ENCODE data around the gene UBE3D. TPM values are rescaled to one million over a fixed set of nuclear protein-coding genes. Genes with fewer than 3 reads are reported as not detected.
"Not testable (repeated sequence)": the region's sequence is repeated elsewhere in the genome, so short reads cannot be mapped to it uniquely, and the experiment has no call there.

UBE3D gene
- polyA plus RNA-seq, 2 of the 4 experiments (the other 2 are of a cell fraction), result 4.4 to 6.2 TPM

- no peak overlapping the region for H3K27ac ChIP-seq
- TF ChIP-seq HOXB13 (CRISPR knock-in tag; IDR thresholded peaks at IDR 0.05; ENCODE audit: low read depth) (no peak), BHLHE40 (IDR thresholded peaks at IDR 0.05; ENCODE audit: low read depth, low read length) (no peak), TP53 (CRISPR knock-in tag; IDR thresholded peaks at IDR 0.05) (no peak), RFX5 (IDR thresholded peaks at IDR 0.05) (no peak), MAFK (IDR thresholded peaks at IDR 0.05; ENCODE audit: partially characterized antibody) (no peak), ELK1 (IDR thresholded peaks at IDR 0.05; ENCODE audit: low read depth, low read length) (no peak)
- H3K4me3 ChIP-seq, result no peak overlapping the region
- DNase-seq (ENCODE audit: low read depth in 1 of 2, low spot score in 1 of 2), result no peak
- no peaks in the 10 kb centered on the region for H3K4me1 ChIP-seq
- no peak for ATAC-seq
- no peak for FAIRE-seq
- ChIA-PET CTCF (no interaction called here), POLR2A (no interaction called here)
- no peak overlapping the region for H3K4me2 ChIP-seq
- 96% methylated on average over 9 of the region's 9 CpGs for whole genome bisulfite sequencing (ENCODE audit: missing lambda C conversion rate)
- no peaks in the 10 kb centered on the region for H3K9me3 ChIP-seq
Observed at GRCh38 chr6:82893889-82894652, 171.6 kb downstream of the UBE3D start.

GRCh38 chr6:82891503-82891902 is 174.1 kb downstream of the UBE3D start:
- H3K4me2 ChIP-seq; H3K9me3 ChIP-seq; H3K4me1 ChIP-seq; DNase-seq (ENCODE audit: low read depth in 1 of 2, low spot score in 1 of 2); H3K4me3 ChIP-seq; POLR2A ChIA-PET; ATAC-seq; H3K27ac ChIP-seq; FAIRE-seq: not testable (repeated sequence)
- CTCF ChIA-PET, result interaction anchor here (1.3 kb wide), 1 partner anchor 10 kb away, joined by 3 read pairs; no protein-coding TSS in a partner anchor
- 67% methylated on average over 3 of the region's 3 CpGs for WGBS (ENCODE audit: missing lambda C conversion rate)

- no peak overlapping the region for H3K4me3 ChIP-seq
- H3K9me3 ChIP-seq, result no peaks in the 10 kb centered on the region
- ChIA-PET POLR2A (no interaction called here), CTCF (interaction anchor here (1.3 kb wide), 1 partner anchor 9 kb away, joined by 3 read pairs; no protein-coding TSS in a partner anchor)
- FAIRE-seq (no peak), DNase-seq (ENCODE audit: low read depth in 1 of 2, low spot score in 1 of 2) (no peak), ATAC-seq (no peak)
- H3K4me2 ChIP-seq, result no peak overlapping the region
- no peak for TF ChIP-seq HOXB5 (CRISPR knock-in tag; IDR thresholded peaks at IDR 0.05)
- no peak for TF ChIP-seq PBX3 (IDR thresholded peaks at IDR 0.05)
- TF ChIP-seq POLR2A (IDR thresholded peaks at IDR 0.05; ENCODE audit: low read length), result no peak
- no peak for TF ChIP-seq TP53 (CRISPR knock-in tag; IDR thresholded peaks at IDR 0.05)
- no peak for TF ChIP-seq JUNB (IDR thresholded peaks at IDR 0.05)
- TF ChIP-seq MYC (IDR thresholded peaks at IDR 0.05; ENCODE audit: borderline replicate concordance, low read length), result no peak
- TF ChIP-seq CHD4 (IDR thresholded peaks at IDR 0.05; ENCODE audit: borderline replicate concordance), result no peak
- TF ChIP-seq ZC3H11A (IDR thresholded peaks at IDR 0.05), result no peak
- TF ChIP-seq EHMT2 (IDR thresholded peaks at IDR 0.05; ENCODE audit: low read depth), result no peak
- no peak for TF ChIP-seq ZSCAN20 (CRISPR knock-in tag; IDR thresholded peaks at IDR 0.05)
- no peak for TF ChIP-seq NFE2L2 (conservative IDR thresholded peaks at IDR 0.05; ENCODE audit: low read length)
- TF ChIP-seq NR3C1 (IDR thresholded peaks at IDR 0.05), result no peak
- no peak for TF ChIP-seq HEYL (CRISPR knock-in tag; IDR thresholded peaks at IDR 0.05)
- TF ChIP-seq MAFK (IDR thresholded peaks at IDR 0.05; ENCODE audit: partially characterized antibody), result no peak
- no peaks in the 10 kb centered on the region for H3K4me1 ChIP-seq
- no peak overlapping the region for H3K27ac ChIP-seq
Observed at GRCh38 chr6:82891076-82891475, 174.6 kb downstream of the UBE3D start.

DNA sequence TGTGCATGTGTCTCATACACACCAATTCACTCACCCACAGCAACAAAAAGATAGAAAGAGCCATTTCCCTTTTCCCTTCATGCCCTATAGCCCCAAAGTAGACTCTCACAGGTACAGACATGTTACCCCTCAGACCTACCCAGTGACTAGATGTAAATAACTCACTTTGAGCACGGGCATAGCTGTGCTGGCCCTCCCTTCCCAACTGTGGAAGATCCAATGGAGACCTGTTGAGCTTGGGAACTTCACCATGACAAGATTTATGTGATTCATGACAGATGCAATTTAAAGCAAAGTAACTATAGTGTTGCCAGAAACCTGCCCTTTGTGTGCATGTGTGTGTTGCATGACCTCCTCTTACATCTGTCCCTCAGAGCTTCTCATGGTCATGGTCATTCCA is 175.4 kb downstream of the UBE3D start:
- no peak for ATAC-seq
- POLR2A ChIA-PET, result no interaction called here

More for the DNA sequence above, 175.4 kb downstream of the UBE3D start:
- H3K4me1 ChIP-seq, result no peaks in the 10 kb centered on the region
- H3K27ac ChIP-seq, result no peak overlapping the region
- CTCF ChIA-PET, result interaction anchor here (0.6 kb wide), 1 partner anchor 482 kb away, joined by 3 read pairs; no protein-coding TSS in a partner anchor
- H3K4me2 ChIP-seq, result no peak overlapping the region
- DNase-seq (ENCODE audit: low read depth in 1 of 2, low spot score in 1 of 2) (no peak), FAIRE-seq (no peak)
- WGBS (ENCODE audit: missing lambda C conversion rate), result 60% methylated on average over 1 of the region's 1 CpG
- no peak overlapping the region for H3K4me3 ChIP-seq
- TF ChIP-seq ZNF302 (CRISPR knock-in tag; IDR thresholded peaks at IDR 0.05), result no peak
- TF ChIP-seq HOXB13 (CRISPR knock-in tag; IDR thresholded peaks at IDR 0.05; ENCODE audit: low read depth), result no peak
- TF ChIP-seq RARB (CRISPR knock-in tag; IDR thresholded peaks at IDR 0.05), result no peak
- TF ChIP-seq HMGXB4 (CRISPR knock-in tag; IDR thresholded peaks at IDR 0.05; ENCODE audit: borderline replicate concordance), result no peak
- TF ChIP-seq JUN (IDR thresholded peaks at IDR 0.05), result no peak
- TF ChIP-seq FOSB (CRISPR knock-in tag; IDR thresholded peaks at IDR 0.05), result no peak
- no peak for TF ChIP-seq ELK1 (IDR thresholded peaks at IDR 0.05; ENCODE audit: low read depth, low read length)
- TF ChIP-seq POLR2A (IDR thresholded peaks at IDR 0.05; ENCODE audit: low read length), result no peak
- no peak for TF ChIP-seq ZC3H11A (IDR thresholded peaks at IDR 0.05)
- TF ChIP-seq HOXA7 (CRISPR knock-in tag; IDR thresholded peaks at IDR 0.05), result no peak
- H3K9me3 ChIP-seq, result no peaks in the 10 kb centered on the region

All from A549 (cell line).